ENCODE data around the gene SPATA17.

- TF ChIP-seq CTCF (IDR thresholded peaks at IDR 0.05) (no peak), POLR2A (IDR thresholded peaks at IDR 0.05) (no peak)
Observed at GRCh38 chr1:217617126-217617525, 14.0 kb upstream of the SPATA17 start.

Measured in stomach (tissue), 4 donors.